GM21723 (cell line): ENCODE measurements around the gene PITPNM1.
"Not testable (repeated sequence)": the region's sequence is repeated elsewhere in the genome, so short reads cannot be mapped to it uniquely, and the experiment has no call there.

Source experiments
- ATAC-seq: cut with Tn5 transposase; IDR thresholded peaks from one replicate; pipeline ENCODE4 v1.9.1; 2021; ENCODE audit warnings: mild to moderate bottlenecking, moderate library complexity; ENCODE audit not compliant: unreplicated experiment

PITPNM1 gene

GRCh38 chr11:67504950-67505581 lies at the start of gene PITPNM1:
Gene PITPNM1 (minus strand): TSS chr11:67505363. CDS start chr11:67504180, 1,183 bp downstream.
- peak; percentile 31 for ATAC-seq

GRCh38 chr11:67551697-67552096 lies 46.5 kb upstream of the PITPNM1 start:
- not testable (repeated sequence) for ATAC-seq

- no peak for ATAC-seq
These were observed 46.0 kb upstream of the PITPNM1 start for GRCh38 chr11:67551127-67551526.

- ATAC-seq, result no peak
These were observed 43.5 kb upstream of the PITPNM1 start for GRCh38 chr11:67548555-67549110.

GRCh38 chr11:67548112-67548511 lies 42.9 kb upstream of the PITPNM1 start:
- ATAC-seq, result not testable (repeated sequence)

GRCh38 chr11:67545280-67545679 lies 40.1 kb upstream of the PITPNM1 start:
- no peak for ATAC-seq

- no peak for ATAC-seq
These were observed 39.6 kb upstream of the PITPNM1 start for GRCh38 chr11:67544616-67545242.

GRCh38 chr11:67543585-67543984 lies 38.4 kb upstream of the PITPNM1 start:
- no peak for ATAC-seq

GRCh38 chr11:67542971-67543370 lies 37.8 kb upstream of the PITPNM1 start:
- no peak for ATAC-seq

GRCh38 chr11:67542169-67542568 lies 37.0 kb upstream of the PITPNM1 start:
- no peak for ATAC-seq

- ATAC-seq, result no peak
These were observed 36.0 kb upstream of the PITPNM1 start for GRCh38 chr11:67541198-67541597.

GRCh38 chr11:67539550-67539949 lies 34.4 kb upstream of the PITPNM1 start:
- no peak for ATAC-seq

GRCh38 chr11:67538823-67539505 lies 33.8 kb upstream of the PITPNM1 start:
- no peak for ATAC-seq

GRCh38 chr11:67538306-67538705 lies 33.1 kb upstream of the PITPNM1 start:
- no peak for ATAC-seq

- no peak for ATAC-seq
These were observed 30.4 kb upstream of the PITPNM1 start for GRCh38 chr11:67535561-67535960.

GRCh38 chr11:67534070-67534679 lies 29.0 kb upstream of the PITPNM1 start:
- no peak for ATAC-seq

GRCh38 chr11:67532889-67533288 lies 27.7 kb upstream of the PITPNM1 start:
- no peak for ATAC-seq

GRCh38 chr11:67530282-67530592 lies 25.1 kb upstream of the PITPNM1 start:
- ATAC-seq, result no peak

- no peak for ATAC-seq
These were observed 23.2 kb upstream of the PITPNM1 start for GRCh38 chr11:67528376-67528775.

GRCh38 chr11:67525275-67525976 lies 20.3 kb upstream of the PITPNM1 start:
- no peak for ATAC-seq

GRCh38 chr11:67524480-67524808 lies 19.3 kb upstream of the PITPNM1 start:
- ATAC-seq, result no peak
